ENCODE measurements around the gene SAPCD2.
A peak's percentile ranks its signal among the peaks of the same experiment; 100 is the strongest.

SAPCD2 gene

DNA sequence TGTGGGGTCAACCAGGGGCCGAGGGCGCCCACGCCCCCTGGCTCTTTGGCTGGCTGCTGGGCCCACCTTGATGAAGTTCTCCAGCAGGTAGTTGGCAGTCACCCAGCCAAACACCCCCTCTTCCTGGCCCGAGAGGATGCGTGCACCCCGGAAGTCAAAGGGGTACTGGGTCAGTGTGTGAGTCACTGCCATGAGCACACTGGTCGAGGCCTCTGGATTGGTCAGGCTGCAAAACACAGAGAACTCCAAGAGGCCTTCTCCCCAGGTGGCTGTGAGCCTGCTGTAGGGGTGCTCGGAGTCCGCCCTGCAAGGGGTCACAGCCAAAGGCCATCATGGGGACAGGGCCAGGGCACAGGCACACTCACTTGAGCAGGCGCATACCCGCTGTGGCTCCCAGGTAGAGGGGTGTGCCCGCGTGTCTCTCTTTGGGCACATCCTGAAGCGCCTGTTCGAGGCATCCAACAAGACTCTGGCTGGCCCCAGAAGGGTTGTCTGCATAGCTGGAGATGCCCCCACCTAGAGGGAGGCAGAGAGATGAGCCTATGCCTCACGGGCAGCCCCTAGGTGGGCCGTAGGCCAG, 19.1 kb downstream of the SAPCD2 start:
- Histone ChIP-seq H3K36me3 (ENCODE audit: control insufficient read depth in 2 of 2, insufficient read depth in 2 of 2, low read length in 2 of 2) (no peaks in the 10 kb centered on the region), H3K27me3 (ENCODE audit: control insufficient read depth in 1 of 2, insufficient read depth in 2 of 2, low read length in 2 of 2) (peaks cover 44 to 63% of the 10 kb centered on the region in 2 donors), H3K4me3 (ENCODE audit: low read length in 2 of 2) (no peak overlapping the region), H3K9me3 (ENCODE audit: control insufficient read depth in 2 of 2, low read length in 2 of 2) (no peaks in the 10 kb centered on the region), H3K27ac (ENCODE audit: low read length) (no peak overlapping the region), H3K4me1 (ENCODE audit: control insufficient read depth, insufficient read depth, low read length) (peaks cover 44% of the 10 kb centered on the region), H3K9ac (ENCODE audit: low read length in 2 of 2) (no peak overlapping the region)

- Histone ChIP-seq H3K9me3 (ENCODE audit: control insufficient read depth in 2 of 2, low read length in 2 of 2) (no peaks in the 10 kb centered on the region), H3K36me3 (ENCODE audit: control insufficient read depth in 2 of 2, insufficient read depth in 2 of 2, low read length in 2 of 2) (no peaks in the 10 kb centered on the region), H3K27ac (ENCODE audit: low read length) (no peak overlapping the region), H3K27me3 (ENCODE audit: control insufficient read depth in 1 of 2, insufficient read depth in 2 of 2, low read length in 2 of 2) (peaks cover 44 to 63% of the 10 kb centered on the region in 2 donors), H3K9ac (ENCODE audit: low read length in 2 of 2) (no peak overlapping the region), H3K4me1 (ENCODE audit: control insufficient read depth, insufficient read depth, low read length) (peaks cover 42% of the 10 kb centered on the region), H3K4me3 (ENCODE audit: low read length in 2 of 2) (no peak overlapping the region)
Observed at GRCh38 chr9:137050570-137050969, 19.8 kb downstream of the SAPCD2 start.

DNA sequence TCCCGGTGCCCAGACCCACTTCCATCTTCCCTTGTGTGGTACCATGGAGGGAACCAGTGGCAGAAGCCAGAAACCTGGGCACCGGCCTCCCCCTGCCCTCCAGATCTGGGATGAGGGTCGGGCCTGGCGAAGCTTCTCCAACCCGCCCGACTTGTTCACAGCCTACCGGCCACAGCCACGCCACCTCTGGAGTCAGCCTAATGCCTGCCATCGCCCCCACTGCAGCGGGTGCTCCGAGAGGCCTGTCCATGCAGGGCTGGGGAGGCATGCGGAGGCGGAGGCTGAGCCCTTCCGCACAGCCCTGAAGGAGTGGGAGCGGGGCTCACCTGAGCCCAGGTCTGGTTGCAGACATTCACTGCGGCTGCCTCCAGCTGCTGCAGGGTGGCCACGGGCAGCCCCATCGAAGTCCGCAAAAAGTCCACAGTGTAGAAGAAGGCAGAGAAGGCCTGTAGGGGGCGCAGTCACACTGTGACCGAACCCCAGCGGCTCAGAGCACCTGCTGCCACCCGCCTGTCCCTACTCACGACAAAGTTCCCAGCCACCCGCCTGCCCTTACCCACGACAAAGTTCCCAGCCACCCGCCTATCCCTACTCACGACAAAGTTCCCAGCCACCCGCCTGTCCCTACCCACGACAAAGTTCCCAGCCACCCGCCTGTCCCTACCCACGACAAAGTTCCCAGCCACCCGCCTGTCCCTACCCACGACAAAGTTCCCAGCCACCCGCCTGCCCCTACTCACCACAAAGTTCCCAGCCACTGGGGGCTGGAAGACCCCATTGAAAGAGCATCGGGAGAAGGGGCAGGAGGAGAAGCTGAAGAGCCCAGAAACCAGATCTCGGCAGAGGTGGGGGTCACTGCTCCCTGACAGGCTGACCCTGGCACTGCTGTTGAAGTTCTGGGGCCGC, 20.6 kb downstream of the SAPCD2 start:
- Histone ChIP-seq H3K36me3 (ENCODE audit: control insufficient read depth in 2 of 2, insufficient read depth in 2 of 2, low read length in 2 of 2) (no peaks in the 10 kb centered on the region), H3K9me3 (ENCODE audit: control insufficient read depth in 2 of 2, low read length in 2 of 2) (no peaks in the 10 kb centered on the region), H3K4me3 (ENCODE audit: low read length in 2 of 2) (no peak overlapping the region), H3K27ac (ENCODE audit: low read length) (no peak overlapping the region), H3K27me3 (ENCODE audit: control insufficient read depth in 1 of 2, insufficient read depth in 2 of 2, low read length in 2 of 2) (peaks cover 44 to 63% of the 10 kb centered on the region in 2 donors), H3K4me1 (ENCODE audit: control insufficient read depth, insufficient read depth, low read length) (peaks cover 40% of the 10 kb centered on the region), H3K9ac (ENCODE audit: low read length in 2 of 2) (no peak overlapping the region)

DNA sequence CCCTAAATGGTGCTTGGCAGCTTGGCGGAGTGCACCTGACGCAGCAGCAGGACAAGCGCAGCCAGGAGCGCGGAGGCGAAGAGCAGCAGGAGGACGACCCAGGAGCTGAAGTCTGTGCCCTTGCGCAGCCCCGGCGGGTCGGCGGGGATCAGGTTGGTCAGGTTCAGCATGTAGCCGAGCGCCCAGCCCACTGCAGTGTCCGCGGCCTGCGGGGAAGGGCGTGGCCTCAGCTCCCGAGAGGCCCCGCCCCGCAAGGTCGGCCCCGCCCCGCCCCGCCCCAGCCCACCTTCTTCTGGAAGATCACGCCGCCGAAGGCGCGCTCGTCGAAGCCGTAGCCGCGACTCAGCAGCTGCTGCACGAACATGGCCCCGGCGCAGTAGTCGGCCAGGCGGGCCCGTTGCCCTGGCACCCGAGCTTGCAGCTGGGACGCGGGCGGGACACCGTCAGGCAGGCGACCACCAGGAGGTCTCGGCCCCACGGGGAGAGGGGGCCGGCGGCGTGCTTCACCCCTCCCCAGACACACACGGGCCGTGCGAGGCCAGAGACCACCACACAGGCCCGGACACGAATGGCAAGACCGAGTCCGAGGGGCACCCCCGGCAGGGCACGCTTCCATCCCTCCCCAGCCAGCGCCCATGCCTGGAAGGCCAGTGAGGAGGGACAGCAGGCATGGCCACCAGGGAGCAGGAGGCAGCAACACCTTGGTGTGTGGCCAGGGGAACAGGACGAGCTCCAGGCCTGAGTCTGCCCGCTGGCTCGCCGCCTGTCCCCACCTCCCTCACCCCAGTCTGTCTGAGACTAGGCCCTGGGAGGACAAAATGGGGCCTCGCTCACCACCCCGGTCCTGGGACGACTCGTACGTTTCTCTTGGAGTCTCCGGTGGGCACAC, 21.5 kb downstream of the SAPCD2 start:
- Histone ChIP-seq H3K9ac (ENCODE audit: low read length in 2 of 2) (no peak overlapping the region), H3K9me3 (ENCODE audit: control insufficient read depth in 2 of 2, low read length in 2 of 2) (no peaks in the 10 kb centered on the region), H3K27ac (ENCODE audit: low read length) (no peak overlapping the region), H3K27me3 (ENCODE audit: control insufficient read depth in 1 of 2, insufficient read depth in 2 of 2, low read length in 2 of 2) (peaks cover 44 to 63% of the 10 kb centered on the region in 2 donors), H3K36me3 (ENCODE audit: control insufficient read depth in 2 of 2, insufficient read depth in 2 of 2, low read length in 2 of 2) (no peaks in the 10 kb centered on the region), H3K4me1 (ENCODE audit: control insufficient read depth, insufficient read depth, low read length) (peaks cover 40% of the 10 kb centered on the region), H3K4me3 (ENCODE audit: low read length in 2 of 2) (no peak overlapping the region)

- H3K4me3 ChIP-seq (ENCODE audit: low read length in 2 of 2) = peak within 1 kb of the TSS; percentile 69 to 78
- peaks cover 31 to 39% of the 10 kb centered on the region in 2 donors for H3K27me3 ChIP-seq (ENCODE audit: control insufficient read depth in 1 of 2, insufficient read depth in 2 of 2, low read length in 2 of 2)
- H3K9me3 ChIP-seq (ENCODE audit: control insufficient read depth in 2 of 2, low read length in 2 of 2) = no peaks in the 10 kb centered on the region
- H3K27ac ChIP-seq (ENCODE audit: low read length) = peak within 1 kb of the TSS; percentile 24
- H3K9ac ChIP-seq (ENCODE audit: low read length in 2 of 2) = peak within 1 kb of the TSS; percentile 59 to 66
- H3K36me3 ChIP-seq (ENCODE audit: control insufficient read depth in 2 of 2, insufficient read depth in 2 of 2, low read length in 2 of 2) = no peaks in the 10 kb centered on the region
- H3K4me1 ChIP-seq (ENCODE audit: control insufficient read depth, insufficient read depth, low read length) = peaks cover 29% of the 10 kb centered on the region
Observed at GRCh38 chr9:137046088-137046787, 24.1 kb downstream of the SAPCD2 start, which contains the start of gene NPDC1. NPDC1 (minus strand) TSS chr9:137046177; CDS start chr9:137045989, 188 bp downstream.

DNA sequence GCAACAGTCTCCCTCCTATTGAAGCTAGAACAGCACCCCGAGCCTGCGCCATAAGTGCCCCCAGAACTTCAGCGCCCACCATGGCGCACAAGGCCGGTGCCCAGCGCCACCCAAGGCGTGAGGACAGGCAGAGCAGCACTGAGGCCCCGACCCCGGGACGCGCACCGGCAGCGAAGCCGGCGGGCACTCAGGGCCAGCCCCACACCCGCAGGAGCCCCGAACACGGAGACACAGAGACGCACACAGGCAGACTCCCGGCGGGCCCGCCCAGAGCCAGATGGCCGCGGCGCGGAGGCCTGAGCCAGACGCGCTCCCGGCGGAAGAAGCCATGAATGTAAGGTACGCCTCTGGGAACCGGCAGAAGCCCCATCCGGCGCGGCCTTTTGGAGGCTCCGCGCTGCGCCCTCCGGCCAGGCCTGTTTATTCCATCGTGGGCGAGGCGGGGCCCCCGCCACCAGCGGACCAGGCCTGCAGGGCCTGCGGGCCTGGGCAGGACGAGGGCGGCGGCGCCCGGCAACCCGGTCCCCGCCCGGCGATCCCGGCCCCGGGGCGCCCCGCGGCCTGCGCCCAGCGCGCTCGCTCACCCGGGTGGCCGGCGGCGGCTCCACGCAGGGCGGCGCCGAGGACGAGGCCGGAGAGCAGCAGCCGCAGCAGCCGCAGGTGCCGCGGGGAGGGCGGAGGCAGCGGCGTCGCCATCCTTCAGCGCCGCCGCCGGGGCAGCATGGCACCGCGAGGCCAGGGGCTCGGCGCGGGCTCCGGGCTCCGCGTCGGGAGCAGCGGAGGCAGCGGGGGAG, 24.9 kb downstream of the SAPCD2 start:
- H3K27me3 ChIP-seq (ENCODE audit: control insufficient read depth in 1 of 2, insufficient read depth in 2 of 2, low read length in 2 of 2) = peaks cover 25 to 32% of the 10 kb centered on the region in 2 donors
- H3K4me3 ChIP-seq (ENCODE audit: low read length in 2 of 2) = peak overlapping the region; percentile 69 to 78
- no peaks in the 10 kb centered on the region for H3K36me3 ChIP-seq (ENCODE audit: control insufficient read depth in 2 of 2, insufficient read depth in 2 of 2, low read length in 2 of 2)
- no peaks in the 10 kb centered on the region for H3K9me3 ChIP-seq (ENCODE audit: control insufficient read depth in 2 of 2, low read length in 2 of 2)
- H3K27ac ChIP-seq (ENCODE audit: low read length) = peak overlapping the region; percentile 24
- H3K9ac ChIP-seq (ENCODE audit: low read length in 2 of 2) = peak overlapping the region; percentile 59 to 66
- peaks cover 29% of the 10 kb centered on the region for H3K4me1 ChIP-seq (ENCODE audit: control insufficient read depth, insufficient read depth, low read length)

DNA sequence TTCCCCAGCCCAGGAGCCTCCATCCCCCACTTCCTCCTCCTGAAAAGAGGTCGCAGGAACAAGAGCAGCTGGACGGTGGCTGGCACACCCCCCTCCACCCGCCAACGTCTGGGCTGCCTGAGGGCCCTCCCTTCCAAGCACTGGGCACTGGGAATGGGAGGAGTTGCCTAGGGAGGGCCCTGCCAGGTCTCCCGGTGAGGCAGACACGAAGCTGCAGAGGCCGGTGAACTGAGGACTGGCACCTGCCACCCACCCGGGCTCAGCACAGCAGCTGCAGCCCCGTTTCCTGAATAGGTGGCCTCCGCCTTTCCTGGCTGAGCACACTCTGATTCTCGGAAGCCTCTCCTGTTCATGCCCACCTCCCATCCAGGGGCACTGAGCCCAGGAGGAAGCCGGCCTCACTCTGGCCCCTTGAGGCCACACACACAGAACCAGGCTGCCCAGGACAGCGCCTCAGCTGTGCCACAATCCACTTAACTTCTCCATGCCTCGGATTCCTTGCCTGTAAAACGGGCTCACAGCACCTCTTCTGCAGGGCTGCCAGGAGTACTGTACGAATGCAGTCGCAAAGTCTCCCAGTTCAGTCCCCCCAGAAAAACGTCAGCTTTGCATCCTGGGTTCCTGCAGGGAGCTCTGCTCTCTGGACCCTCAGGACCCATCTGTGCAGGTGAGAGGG, 25.7 kb downstream of the SAPCD2 start:
- Histone ChIP-seq H3K27me3 (ENCODE audit: control insufficient read depth in 1 of 2, insufficient read depth in 2 of 2, low read length in 2 of 2) (peaks cover 20 to 23% of the 10 kb centered on the region in 2 donors), H3K4me1 (ENCODE audit: control insufficient read depth, insufficient read depth, low read length) (peaks cover 29% of the 10 kb centered on the region), H3K9ac (ENCODE audit: low read length in 2 of 2) (peak overlapping the region; percentile 59 to 66), H3K36me3 (ENCODE audit: control insufficient read depth in 2 of 2, insufficient read depth in 2 of 2, low read length in 2 of 2) (peaks cover 2% of the 10 kb centered on the region in 2 donors), H3K27ac (ENCODE audit: low read length) (peak overlapping the region; percentile 46), H3K9me3 (ENCODE audit: control insufficient read depth in 2 of 2, low read length in 2 of 2) (no peaks in the 10 kb centered on the region), H3K4me3 (ENCODE audit: low read length in 2 of 2) (peak overlapping the region; percentile 65 to 78)

DNA sequence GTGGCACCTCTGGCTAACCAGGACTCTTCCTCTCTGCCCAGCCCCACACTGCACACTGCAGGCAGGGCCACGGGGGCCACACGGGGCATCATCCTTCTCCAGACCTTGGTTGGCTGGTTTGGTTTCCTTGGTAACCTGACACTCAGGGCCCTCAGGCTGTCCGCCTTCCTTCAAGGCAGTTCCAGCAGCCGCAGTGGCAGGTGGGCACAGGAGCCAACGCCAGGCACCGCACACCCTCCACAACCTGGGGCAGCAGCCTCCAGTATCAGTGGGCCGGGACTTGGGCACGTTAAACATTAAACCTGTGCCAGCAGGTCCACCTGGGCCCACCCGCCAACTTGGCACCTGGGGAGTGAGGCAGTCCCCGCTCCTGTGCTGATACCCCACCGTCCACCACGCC, 26.3 kb downstream of the SAPCD2 start:
- Histone ChIP-seq H3K9ac (ENCODE audit: low read length in 2 of 2) (no peak overlapping the region), H3K36me3 (ENCODE audit: control insufficient read depth in 2 of 2, insufficient read depth in 2 of 2, low read length in 2 of 2) (peaks cover 6 to 8% of the 10 kb centered on the region in 2 donors), H3K4me1 (ENCODE audit: control insufficient read depth, insufficient read depth, low read length) (peaks cover 27% of the 10 kb centered on the region), H3K9me3 (ENCODE audit: control insufficient read depth in 2 of 2, low read length in 2 of 2) (no peaks in the 10 kb centered on the region), H3K4me3 (ENCODE audit: low read length in 2 of 2) (peak overlapping the region in 1 of 2 donors; percentile 78), H3K27me3 (ENCODE audit: control insufficient read depth in 1 of 2, insufficient read depth in 2 of 2, low read length in 2 of 2) (peaks cover 13 to 17% of the 10 kb centered on the region in 2 donors), H3K27ac (ENCODE audit: low read length) (peak overlapping the region; percentile 46)

Measured in stomach smooth muscle (tissue), 2 donors.